CD14-positive monocyte (primary cell): Measurements from ENCODE around the gene INSM2. TPM values are rescaled to one million over a fixed set of nuclear protein-coding genes. Genes with fewer than 3 reads are reported as not detected.

Source experiments
- DNase-seq, 3 donors: peaks; one replicate each; pipeline ENCODE4 v3.0.0-alpha.2; 2011 to 2022
- H2AFZ ChIP-seq: 2 replicates; pipeline ENCODE4 v1.6.0; 2012; ENCODE audit warnings: mild to moderate bottlenecking, low read depth, low read length, inconsistent platforms; ENCODE audit not compliant: insufficient read depth, poor library complexity, severe bottlenecking
- H3K27ac ChIP-seq, 2 donors: 1 replicate in 1 of 2; 2 replicates in 1 of 2; pipeline ENCODE4 v1.5.1; 2012 to 2013; ENCODE audit warnings: low read length in 2 of 2, control low read depth in 1 of 2, inconsistent platforms in 1 of 2, low read depth in 1 of 2, mild to moderate bottlenecking in 1 of 2
- H3K27me3 ChIP-seq, 2 donors: one replicate each; pipeline versions ENCODE4 v1.6.0 to v1.6.1; 2011 to 2013; ENCODE audit warnings: low read length in 2 of 2; ENCODE audit not compliant: control insufficient read depth in 2 of 2, insufficient read depth in 2 of 2
- H3K36me3 ChIP-seq, 2 donors: replicated peaks in 1 of 2; 1 replicate in 1 of 2; 2 replicates in 1 of 2; pipeline versions ENCODE4 v1.5.1 to v1.6.1; 2012 to 2013; ENCODE audit warnings: low read length in 2 of 2, control low read depth in 1 of 2, inconsistent platforms in 1 of 2, mild to moderate bottlenecking in 1 of 2; ENCODE audit not compliant: insufficient read depth in 2 of 2, control insufficient read depth in 1 of 2
- H3K4me1 ChIP-seq, 2 donors: 1 replicate in 1 of 2; 2 replicates in 1 of 2; pipeline versions ENCODE4 v1.5.1 to v1.6.1; 2012 to 2013; ENCODE audit warnings: low read length in 2 of 2, control low read depth in 1 of 2, inconsistent platforms in 1 of 2, mild to moderate bottlenecking in 1 of 2, moderate library complexity in 1 of 2; ENCODE audit not compliant: insufficient read depth in 2 of 2, control insufficient read depth in 1 of 2
- H3K4me2 ChIP-seq: replicated peaks from 2 replicates; pipeline ENCODE3; 2012; ENCODE audit warnings: low read length, moderate library complexity, mild to moderate bottlenecking; ENCODE audit not compliant: poor library complexity, severe bottlenecking; ENCODE audit errors: extremely low read depth
- H3K4me3 ChIP-seq, 3 experiments: fragments of 200-600 bp in 1 of 3; sonication (generic) in 1 of 3; replicated peaks in 1 of 3; 1 replicate in 2 of 3; 2 replicates in 1 of 3; pipeline ENCODE4 v1.5.1; 2011 to 2013; ENCODE audit warnings: low read length in 3 of 3, mild to moderate bottlenecking in 3 of 3, control low read depth in 2 of 3, low read depth in 2 of 3, inconsistent platforms in 1 of 3, moderate library complexity in 1 of 3
- H3K79me2 ChIP-seq: 2 replicates; pipeline ENCODE4 v1.6.0; 2012; ENCODE audit warnings: mild to moderate bottlenecking, control low read depth, inconsistent platforms, low read length, moderate library complexity; ENCODE audit not compliant: insufficient read depth
- H3K9ac ChIP-seq: 2 replicates; pipeline ENCODE4 v1.6.0; 2017; ENCODE audit warnings: low read length, mild to moderate bottlenecking; ENCODE audit not compliant: insufficient read depth, poor library complexity, severe bottlenecking
- H3K9me3 ChIP-seq, 2 donors: replicated peaks in 1 of 2; 1 replicate in 1 of 2; 2 replicates in 1 of 2; pipeline versions ENCODE4 v1.5.1 to v1.6.1; 2012 to 2013; ENCODE audit warnings: low read length in 2 of 2, control low read depth in 1 of 2; ENCODE audit not compliant: control insufficient read depth in 1 of 2, insufficient read depth in 1 of 2
- H4K20me1 ChIP-seq: 2 replicates; pipeline ENCODE4 v1.6.0; 2012; ENCODE audit warnings: mild to moderate bottlenecking, low read length, control low read depth, moderate library complexity; ENCODE audit not compliant: insufficient read depth
- H3K27ac Mint-ChIP-seq, 7 donors: one replicate each; pipeline ENCODE4 v1.8.0; 2020; ENCODE audit warnings: mild to moderate bottlenecking in 7 of 7, mixed read lengths in 7 of 7, moderate library complexity in 6 of 7, inconsistent platforms in 2 of 7
- H3K27me3 Mint-ChIP-seq, 3 donors: one replicate each; pipeline ENCODE4 v1.8.0; 2021 to 2022; ENCODE audit warnings: low read depth in 3 of 3, mild to moderate bottlenecking in 3 of 3, mixed read lengths in 3 of 3, moderate library complexity in 3 of 3, inconsistent platforms in 1 of 3
- H3K36me3 Mint-ChIP-seq, 2 donors: one replicate each; pipeline ENCODE4 v1.8.0; 2020; ENCODE audit warnings: mixed read lengths in 2 of 2, inconsistent platforms in 1 of 2, mild to moderate bottlenecking in 1 of 2
- H3K4me1 Mint-ChIP-seq: one replicate; pipeline ENCODE4 v1.8.0; 2020; ENCODE audit warnings: mild to moderate bottlenecking, mixed read lengths
- H3K4me3 Mint-ChIP-seq, 2 donors: one replicate each; pipeline ENCODE4 v1.8.0; 2020; ENCODE audit warnings: mild to moderate bottlenecking in 2 of 2, mixed read lengths in 2 of 2, moderate library complexity in 1 of 2
- H3K9me3 Mint-ChIP-seq, 7 donors: one replicate each; pipeline ENCODE4 v1.8.0; 2020 to 2022; ENCODE audit warnings: mixed read lengths in 7 of 7, mild to moderate bottlenecking in 6 of 7, moderate library complexity in 6 of 7, inconsistent platforms in 2 of 7
- CTCF ChIP-seq: fragments of 200-600 bp; IDR thresholded peaks from one replicate; pipeline ENCODE4 v1.8.0; 2022; ENCODE audit warnings: antibody characterized with exemption, mild to moderate bottlenecking
- WGBS: methylation state at CpG from one replicate; pipeline ENCODE4 v1.1.5; 2013; ENCODE audit warnings: missing lambda C conversion rate; ENCODE audit not compliant: insufficient coverage; 5-methylcytosine and 5-hydroxymethylcytosine counted together
- intact Hi-C, 2 donors: fragments of 100-400 bp; cut with micrococcal nuclease; formaldehyde crosslinking; loops; one replicate each; pipeline versions ENCODE4 v1.15.0 to v1.15.1; 2023
- polyA plus RNA-seq, 3 donors: library from polyadenylated mRNA; depleted of rRNA in 1 of 3; unstranded in 2 of 3; stranded (reverse) in 1 of 3; fragments of 300-500 nt in 2 of 3; fragments of >200 nt in 1 of 3; fragmentation: Illumina TruSeq in 2 of 3; gene quantifications; 1 replicate in 2 of 3; 2 replicates in 1 of 3; pipeline ENCODE4 v1.2.3, GENCODE V29; 2012 to 2021

Gene INSM2
- polyA plus RNA-seq, 3 donors: not detected

- no peak overlapping the region for H3K9ac ChIP-seq
These were observed 1.0 kb downstream of the INSM2 start for GRCh38 chr14:35534873-35535482.

GRCh38 chr14:35535483-35536112, 1.6 kb downstream of the INSM2 start:
- H3K9ac ChIP-seq: no peak overlapping the region
- H3K27me3 ChIP-seq: peaks cover 48 to 57% of the 10 kb centered on the region in 2 donors
- peaks cover 0 to 36% of the 10 kb centered on the region in 2 donors for H3K9me3 ChIP-seq
- no peaks in the 10 kb centered on the region for H3K36me3 ChIP-seq
- Mint-ChIP-seq H3K4me1 (peaks cover 13% of the 10 kb centered on the region), H3K27ac (no peak overlapping the region), H3K36me3 (peaks cover 5 to 12% of the 10 kb centered on the region in 2 donors), H3K27me3 (peaks cover 51 to 60% (median 55%) of the 10 kb centered on the region in 3 donors), H3K4me3 (peak overlapping the region in 1 of 2 donors; percentile 65), H3K9me3 (peaks cover 0 to 16% (median 2%) of the 10 kb centered on the region in 7 donors)
- no peaks in the 10 kb centered on the region for H3K79me2 ChIP-seq
- H2AFZ ChIP-seq: no peak overlapping the region
- no peak for DNase-seq
- peak overlapping the region; percentile 82 for H3K4me2 ChIP-seq
- no peak for TF ChIP-seq CTCF
- no peaks in the 10 kb centered on the region for H4K20me1 ChIP-seq
- 10% methylated on average over 34 of the region's 37 CpGs for WGBS
- intact Hi-C loops: no loop called here
- H3K4me1 ChIP-seq: peaks cover 12 to 28% of the 10 kb centered on the region in 2 donors
- no peak overlapping the region for H3K4me3 ChIP-seq
- H3K27ac ChIP-seq: no peak overlapping the region

More at GRCh38 chr14:35534873-35535482, 1.0 kb downstream of the INSM2 start:
- H3K27me3 Mint-ChIP-seq: peaks cover 57 to 66% (median 61%) of the 10 kb centered on the region in 3 donors
- peak overlapping the region in 1 of 3 experiments; percentile 69 for H3K4me3 ChIP-seq
- peak overlapping the region; percentile 82 for H3K4me2 ChIP-seq
- H3K27ac ChIP-seq: no peak overlapping the region
- intact Hi-C loops: no loop called here
- no peak for TF ChIP-seq CTCF
- peak; percentile 25 to 37 (median 30) for DNase-seq
- peaks cover 12 to 28% of the 10 kb centered on the region in 2 donors for H3K4me1 ChIP-seq
- peaks cover 54 to 63% of the 10 kb centered on the region in 2 donors for H3K27me3 ChIP-seq
- H3K4me3 Mint-ChIP-seq: peak overlapping the region in 1 of 2 donors; percentile 65
- H3K36me3 Mint-ChIP-seq: peaks cover 5 to 12% of the 10 kb centered on the region in 2 donors
- H4K20me1 ChIP-seq: no peaks in the 10 kb centered on the region
- H3K9me3 ChIP-seq: peaks cover 0 to 36% of the 10 kb centered on the region in 2 donors
- H3K79me2 ChIP-seq: no peaks in the 10 kb centered on the region
- peaks cover 0 to 16% (median 2%) of the 10 kb centered on the region in 7 donors for H3K9me3 Mint-ChIP-seq
- peaks cover 13% of the 10 kb centered on the region for H3K4me1 Mint-ChIP-seq
- H3K27ac Mint-ChIP-seq: no peak overlapping the region
- no peak overlapping the region for H2AFZ ChIP-seq
- H3K36me3 ChIP-seq: no peaks in the 10 kb centered on the region
- WGBS: 2% methylated on average over 54 of the region's 55 CpGs
